Neuronal stem cell (in vitro differentiated cells): ENCODE data around the gene FBXO10.

Source experiments
- DNase-seq: peaks from one replicate; pipeline ENCODE4 v3.0.0-alpha.2; 2013; ENCODE audit warnings: low spot score
- H2AFZ ChIP-seq: one replicate; pipeline ENCODE4 v1.6.1; 2013; ENCODE audit warnings: mild to moderate bottlenecking, low read length, inconsistent platforms
- H2AK5ac ChIP-seq: 2 replicates; pipeline ENCODE4 v1.6.1; 2013; ENCODE audit warnings: low read depth, mild to moderate bottlenecking, inconsistent platforms, low read length, moderate library complexity, mixed read lengths
- H2BK120ac ChIP-seq: 2 replicates; pipeline ENCODE4 v1.6.1; 2013; ENCODE audit warnings: low read depth, mild to moderate bottlenecking, inconsistent platforms, low read length, moderate library complexity, mixed read lengths
- H2BK12ac ChIP-seq: one replicate; pipeline ENCODE4 v1.6.1; 2013; ENCODE audit warnings: low read length, inconsistent platforms
- H2BK15ac ChIP-seq: 2 replicates; pipeline ENCODE4 v1.6.1; 2013; ENCODE audit warnings: mild to moderate bottlenecking, low read length, inconsistent platforms, mixed read lengths
- H2BK5ac ChIP-seq: one replicate; pipeline ENCODE4 v1.6.1; 2013; ENCODE audit warnings: inconsistent platforms, mild to moderate bottlenecking, low read length, moderate library complexity
- H3K14ac ChIP-seq: one replicate; pipeline ENCODE4 v1.6.1; 2013; ENCODE audit warnings: low read length, inconsistent platforms
- H3K18ac ChIP-seq: 2 replicates; pipeline ENCODE4 v1.6.1; 2013; ENCODE audit warnings: low read length, inconsistent platforms
- H3K23ac ChIP-seq: 2 replicates; pipeline ENCODE4 v1.6.1; 2013; ENCODE audit warnings: low read depth, mild to moderate bottlenecking, mixed read lengths, low read length, inconsistent platforms; ENCODE audit not compliant: poor library complexity
- H3K27ac ChIP-seq: replicated peaks from 3 replicates; pipeline ENCODE4 v1.5.1; 2013; ENCODE audit warnings: low read length, inconsistent platforms
- H3K27me3 ChIP-seq, 3 experiments: 2 replicates each; pipeline ENCODE4 v1.6.1; 2013; ENCODE audit warnings: low read length in 3 of 3, mild to moderate bottlenecking in 2 of 3, inconsistent platforms in 1 of 3, low read depth in 1 of 3, mixed read lengths in 1 of 3, moderate library complexity in 1 of 3; ENCODE audit not compliant: control insufficient read depth in 3 of 3, insufficient read depth in 3 of 3
- H3K36me3 ChIP-seq, 2 donors: replicated peaks in 1 of 2; 2 replicates each; pipeline ENCODE4 v1.6.1; 2013; ENCODE audit warnings: low read length in 2 of 2; ENCODE audit not compliant: control insufficient read depth in 2 of 2, insufficient read depth in 2 of 2
- H3K4ac ChIP-seq: 2 replicates; pipeline ENCODE4 v1.6.1; 2013; ENCODE audit warnings: inconsistent platforms, mild to moderate bottlenecking, low read length, moderate library complexity
- H3K4me1 ChIP-seq, 2 donors: 1 replicate in 1 of 2; 2 replicates in 1 of 2; pipeline ENCODE4 v1.6.1; 2013; ENCODE audit warnings: low read length in 2 of 2, low read depth in 1 of 2; ENCODE audit not compliant: control insufficient read depth in 2 of 2, insufficient read depth in 1 of 2
- H3K4me2 ChIP-seq: one replicate; pipeline ENCODE4 v1.6.1; 2013; ENCODE audit warnings: mild to moderate bottlenecking, low read length, inconsistent platforms; ENCODE audit not compliant: insufficient read depth, poor library complexity, severe bottlenecking
- H3K4me3 ChIP-seq, 2 donors: 2 replicates each; pipeline ENCODE4 v1.5.1; 2013; ENCODE audit warnings: low read length in 2 of 2, mild to moderate bottlenecking in 2 of 2, inconsistent platforms in 1 of 2, moderate library complexity in 1 of 2
- H3K79me1 ChIP-seq: one replicate; pipeline ENCODE4 v1.6.1; 2013; ENCODE audit warnings: low read depth, mild to moderate bottlenecking, inconsistent platforms, low read length, moderate library complexity
- H3K9ac ChIP-seq: one replicate; pipeline ENCODE4 v1.6.1; 2013; ENCODE audit warnings: mild to moderate bottlenecking, low read depth, low read length, inconsistent platforms; ENCODE audit not compliant: poor library complexity
- H3K9me3 ChIP-seq, 2 donors: replicated peaks in 1 of 2; 2 replicates each; pipeline versions ENCODE3 to v1.6.1; 2013; ENCODE audit warnings: low read length in 2 of 2, mild to moderate bottlenecking in 2 of 2, inconsistent platforms in 1 of 2, low read depth in 1 of 2, mixed read lengths in 1 of 2, moderate library complexity in 1 of 2; ENCODE audit not compliant: control insufficient read depth in 2 of 2, insufficient read depth in 1 of 2
- H4K8ac ChIP-seq: one replicate; pipeline ENCODE4 v1.6.1; 2013; ENCODE audit warnings: low read depth, mild to moderate bottlenecking, inconsistent platforms, low read length, moderate library complexity
- H4K91ac ChIP-seq: one replicate; pipeline ENCODE4 v1.6.1; 2013; ENCODE audit warnings: low read length, low read depth, mild to moderate bottlenecking, inconsistent platforms; ENCODE audit not compliant: poor library complexity
- WGBS, 2 donors: extraction: QIAGEN DNeasy Blood & Tissue Kit; methylation state at CpG; one replicate each; pipeline ENCODE4 v1.1.7; 2013; ENCODE audit warnings: missing lambda C conversion rate in 2 of 2, mixed read lengths in 1 of 2; ENCODE audit not compliant: insufficient read length in 2 of 2, insufficient replicate concordance in 1 of 2; ENCODE audit errors: extremely low coverage in 2 of 2; 5-methylcytosine and 5-hydroxymethylcytosine counted together

Gene FBXO10

GRCh38 chr9:37540634-37541033 is 35.5 kb downstream of the FBXO10 start:
- H3K14ac ChIP-seq, result no peak overlapping the region
- no peaks in the 10 kb centered on the region for H3K27me3 ChIP-seq
- no peak overlapping the region for H2BK5ac ChIP-seq
- H2BK12ac ChIP-seq, result no peak overlapping the region
- no peak for DNase-seq
- H2AK5ac ChIP-seq, result no peak overlapping the region
- no peak overlapping the region for H2AFZ ChIP-seq
- no peak overlapping the region for H2BK15ac ChIP-seq
- H3K9ac ChIP-seq, result no peak overlapping the region
- no peak overlapping the region for H3K4me2 ChIP-seq
- H3K18ac ChIP-seq, result no peak overlapping the region
- H4K8ac ChIP-seq, result no peak overlapping the region
- H3K4me3 ChIP-seq, result no peak overlapping the region
- H3K79me1 ChIP-seq, result no peaks in the 10 kb centered on the region
- H3K27ac ChIP-seq, result no peak overlapping the region
- peaks cover 0 to under 1% of the 10 kb centered on the region in 2 donors for H3K4me1 ChIP-seq
- H3K36me3 ChIP-seq, result peaks cover 23 to 58% of the 10 kb centered on the region in 2 donors
- H4K91ac ChIP-seq, result no peak overlapping the region
- WGBS, 2 donors, result no CpG with 5 or more reads among the region's 3 CpGs
- H3K4ac ChIP-seq, result no peak overlapping the region
- no peaks in the 10 kb centered on the region for H3K9me3 ChIP-seq
- no peak overlapping the region for H2BK120ac ChIP-seq
- H3K23ac ChIP-seq, result no peak overlapping the region

GRCh38 chr9:37539634-37540033 is 36.5 kb downstream of the FBXO10 start:
- H3K4me1 ChIP-seq, result peaks cover 0 to 4% of the 10 kb centered on the region in 2 donors
- H3K4ac ChIP-seq, result no peak overlapping the region
- no peak overlapping the region for H3K9ac ChIP-seq
- no peak overlapping the region for H3K18ac ChIP-seq
- H3K4me3 ChIP-seq, result no peak overlapping the region
- H2BK120ac ChIP-seq, result no peak overlapping the region
- no peak overlapping the region for H3K14ac ChIP-seq
- no peaks in the 10 kb centered on the region for H3K79me1 ChIP-seq
- H3K23ac ChIP-seq, result no peak overlapping the region
- no peak overlapping the region for H2AFZ ChIP-seq
- no peak overlapping the region for H4K91ac ChIP-seq
- no peak overlapping the region for H3K27ac ChIP-seq
- no peaks in the 10 kb centered on the region for H3K9me3 ChIP-seq
- peaks cover 24 to 66% of the 10 kb centered on the region in 2 donors for H3K36me3 ChIP-seq
- no peak overlapping the region for H3K4me2 ChIP-seq
- H4K8ac ChIP-seq, result no peak overlapping the region
- DNase-seq, result no peak
- H3K27me3 ChIP-seq, result no peaks in the 10 kb centered on the region
- no peak overlapping the region for H2BK15ac ChIP-seq
- no peak overlapping the region for H2AK5ac ChIP-seq
- no peak overlapping the region for H2BK12ac ChIP-seq
- no peak overlapping the region for H2BK5ac ChIP-seq

GRCh38 chr9:37538099-37538498 is 38.1 kb downstream of the FBXO10 start:
- no peak for DNase-seq
- no peaks in the 10 kb centered on the region for H3K9me3 ChIP-seq
- no peak overlapping the region for H2BK5ac ChIP-seq
- H3K4me1 ChIP-seq, result peaks cover 0 to 8% of the 10 kb centered on the region in 2 donors
- WGBS, 2 donors, result no CpG with 5 or more reads among the region's 7 CpGs
- H3K36me3 ChIP-seq, result peaks cover 24 to 66% of the 10 kb centered on the region in 2 donors
- no peak overlapping the region for H3K4ac ChIP-seq
- no peak overlapping the region for H3K4me2 ChIP-seq
- H2BK15ac ChIP-seq, result no peak overlapping the region
- H3K18ac ChIP-seq, result no peak overlapping the region
- no peak overlapping the region for H3K4me3 ChIP-seq
- no peak overlapping the region for H3K27ac ChIP-seq
- no peak overlapping the region for H3K9ac ChIP-seq
- no peak overlapping the region for H2AFZ ChIP-seq
- no peak overlapping the region for H3K23ac ChIP-seq
- H2BK120ac ChIP-seq, result no peak overlapping the region
- no peak overlapping the region for H2BK12ac ChIP-seq
- no peaks in the 10 kb centered on the region for H3K27me3 ChIP-seq
- no peaks in the 10 kb centered on the region for H3K79me1 ChIP-seq
- H2AK5ac ChIP-seq, result no peak overlapping the region
- no peak overlapping the region for H4K91ac ChIP-seq
- no peak overlapping the region for H3K14ac ChIP-seq
- H4K8ac ChIP-seq, result no peak overlapping the region

- no peak overlapping the region for H3K27ac ChIP-seq
- H3K4me3 ChIP-seq, result no peak overlapping the region
- no peak overlapping the region for H4K8ac ChIP-seq
- no peaks in the 10 kb centered on the region for H3K79me1 ChIP-seq
- DNase-seq, result peak; percentile 12
- no peak overlapping the region for H2BK15ac ChIP-seq
- H2BK120ac ChIP-seq, result no peak overlapping the region
- H3K9me3 ChIP-seq, result no peaks in the 10 kb centered on the region
- H3K18ac ChIP-seq, result no peak overlapping the region
- no peak overlapping the region for H2AK5ac ChIP-seq
- H3K4ac ChIP-seq, result no peak overlapping the region
- no peak overlapping the region for H3K4me2 ChIP-seq
- H3K27me3 ChIP-seq, result no peaks in the 10 kb centered on the region
- H4K91ac ChIP-seq, result no peak overlapping the region
- WGBS, 2 donors, result no CpG with 5 or more reads among the region's 10 CpGs
- H3K4me1 ChIP-seq, result peaks cover 0 to 8% of the 10 kb centered on the region in 2 donors
- no peak overlapping the region for H2BK12ac ChIP-seq
- no peak overlapping the region for H3K14ac ChIP-seq
- H3K9ac ChIP-seq, result no peak overlapping the region
- no peak overlapping the region for H2BK5ac ChIP-seq
- H3K36me3 ChIP-seq, result peaks cover 17 to 68% of the 10 kb centered on the region in 2 donors
- H3K23ac ChIP-seq, result no peak overlapping the region
- no peak overlapping the region for H2AFZ ChIP-seq
Measured at GRCh38 chr9:37534901-37535300, 41.3 kb downstream of the FBXO10 start.
